Hepatocyte (in vitro differentiated cells): ENCODE results near the gene C4orf50.

Experiments
- EZH2 ChIP-seq: fragments of 200-600 bp; sonication (generic); IDR thresholded peaks from 2 replicates; pipeline ENCODE4 v1.6.1; 2016; ENCODE audit warnings: antibody characterized with exemption, mild to moderate bottlenecking, borderline replicate concordance
- EZH2phosphoT487 ChIP-seq: fragments of 200-600 bp; sonication (generic); IDR thresholded peaks from one replicate; pipeline ENCODE4 v1.6.1; 2018; ENCODE audit warnings: antibody characterized with exemption, mild to moderate bottlenecking, low read depth, moderate library complexity; ENCODE audit not compliant: unreplicated experiment, severe bottlenecking
- TF ChIP-seq, protein P1 (sequence below): fragments of 200-600 bp; sonication (generic); IDR thresholded peaks from 2 replicates; pipeline ENCODE4 v1.5.1; 2016; ENCODE audit warnings: antibody characterized with exemption, mild to moderate bottlenecking; ENCODE audit not compliant: poor library complexity

GRCh38 chr4:6028168-6028567 is 9.9 kb upstream of the C4orf50 start:
- TF ChIP-seq, protein P1, sequence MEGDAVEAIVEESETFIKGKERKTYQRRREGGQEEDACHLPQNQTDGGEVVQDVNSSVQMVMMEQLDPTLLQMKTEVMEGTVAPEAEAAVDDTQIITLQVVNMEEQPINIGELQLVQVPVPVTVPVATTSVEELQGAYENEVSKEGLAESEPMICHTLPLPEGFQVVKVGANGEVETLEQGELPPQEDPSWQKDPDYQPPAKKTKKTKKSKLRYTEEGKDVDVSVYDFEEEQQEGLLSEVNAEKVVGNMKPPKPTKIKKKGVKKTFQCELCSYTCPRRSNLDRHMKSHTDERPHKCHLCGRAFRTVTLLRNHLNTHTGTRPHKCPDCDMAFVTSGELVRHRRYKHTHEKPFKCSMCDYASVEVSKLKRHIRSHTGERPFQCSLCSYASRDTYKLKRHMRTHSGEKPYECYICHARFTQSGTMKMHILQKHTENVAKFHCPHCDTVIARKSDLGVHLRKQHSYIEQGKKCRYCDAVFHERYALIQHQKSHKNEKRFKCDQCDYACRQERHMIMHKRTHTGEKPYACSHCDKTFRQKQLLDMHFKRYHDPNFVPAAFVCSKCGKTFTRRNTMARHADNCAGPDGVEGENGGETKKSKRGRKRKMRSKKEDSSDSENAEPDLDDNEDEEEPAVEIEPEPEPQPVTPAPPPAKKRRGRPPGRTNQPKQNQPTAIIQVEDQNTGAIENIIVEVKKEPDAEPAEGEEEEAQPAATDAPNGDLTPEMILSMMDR, result no peak
- no peak for TF ChIP-seq EZH2phosphoT487
- TF ChIP-seq EZH2, result no peak
